HG03469 (cell line): ENCODE data around the gene DNMT3L.

ENCODE experiments used
- ATAC-seq: cut with Tn5 transposase; IDR thresholded peaks from one replicate; pipeline ENCODE4 v1.9.1; 2021; ENCODE audit warnings: mild to moderate bottlenecking, moderate library complexity, moderate number of reproducible peaks; ENCODE audit not compliant: unreplicated experiment

The DNMT3L gene

DNA sequence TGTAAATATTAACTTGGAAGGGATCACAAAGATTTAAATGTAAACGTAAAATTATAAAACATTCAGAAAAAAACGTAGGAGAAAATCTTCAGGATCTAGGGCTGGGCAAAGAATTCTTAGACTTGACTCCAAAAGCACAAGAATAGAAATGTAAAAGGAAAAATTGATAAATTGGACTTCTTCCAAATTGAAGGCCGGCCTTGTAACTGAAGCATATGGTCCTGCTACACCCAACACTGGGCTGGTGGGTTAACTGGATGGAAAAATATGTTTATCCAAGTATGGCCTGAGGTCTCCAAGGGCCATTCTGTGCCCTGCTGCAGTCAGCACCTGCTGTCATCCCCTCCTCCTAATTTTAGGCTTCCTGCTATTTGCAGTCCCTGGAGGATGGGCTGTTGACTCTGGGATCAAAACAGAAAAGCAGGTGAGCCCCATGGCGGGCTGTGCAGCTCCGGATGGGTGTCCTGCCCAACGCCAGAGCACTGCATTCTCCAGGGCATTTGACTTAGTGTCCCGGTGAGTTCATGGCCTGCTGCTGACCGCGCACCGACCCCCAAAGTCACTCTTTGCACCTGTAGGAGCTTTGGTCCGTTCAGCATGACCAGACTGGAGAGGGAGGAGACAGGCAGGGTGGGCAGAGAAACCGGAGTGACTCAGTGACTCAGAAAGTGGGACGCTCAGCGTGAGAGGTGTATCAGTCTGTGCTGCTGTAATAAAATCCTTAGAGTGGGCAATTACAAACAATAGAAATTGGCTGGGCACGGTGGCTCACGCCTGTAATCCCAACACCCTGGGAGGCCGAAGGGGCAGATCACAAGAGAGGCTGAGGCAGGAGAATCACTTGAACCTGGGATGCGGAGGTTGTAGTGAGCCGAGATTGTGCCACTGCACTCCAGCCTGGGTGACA is 17.9 kb upstream of the DNMT3L start:
- no peak for ATAC-seq

DNA sequence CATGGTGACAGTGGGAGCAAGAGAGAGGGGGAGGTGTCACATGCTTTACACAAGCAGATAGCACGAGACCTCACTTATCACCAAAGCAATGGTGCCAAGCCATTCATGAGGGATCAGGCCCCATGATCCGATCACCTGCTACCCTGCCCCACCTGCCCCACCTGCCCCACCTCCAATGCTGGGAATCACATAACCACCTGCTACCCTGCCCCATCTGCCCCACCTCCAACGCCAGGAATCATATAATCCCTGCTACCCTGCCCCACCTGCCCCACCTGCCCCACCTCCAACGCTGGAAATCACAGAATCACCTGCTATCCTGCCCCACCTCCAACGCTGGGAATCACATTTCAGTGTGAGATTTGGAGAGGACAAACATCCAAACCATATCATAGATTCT is 13.3 kb upstream of the DNMT3L start:
- no peak for ATAC-seq

DNA sequence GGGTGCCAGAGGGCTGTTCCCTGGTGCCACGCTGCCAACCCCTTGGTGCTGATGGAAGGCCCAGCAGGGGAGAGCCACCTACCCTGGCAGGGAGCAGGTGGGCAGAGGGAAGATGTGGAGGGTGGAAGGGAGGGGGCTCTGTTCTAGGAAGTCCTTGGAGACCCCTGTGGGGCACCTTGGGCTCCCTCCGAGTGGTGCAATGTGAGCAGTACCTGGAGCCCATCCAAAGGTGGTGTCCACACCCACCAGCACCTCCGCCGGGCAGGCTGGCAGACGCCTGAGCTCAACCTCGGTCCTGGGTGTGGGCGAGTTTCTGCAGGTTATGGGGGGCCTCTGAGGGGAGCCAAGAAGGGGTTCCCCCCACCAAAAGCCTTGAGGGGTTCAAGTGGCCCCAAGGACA is 11.3 kb upstream of the DNMT3L start:
- no peak for ATAC-seq

- no peak for ATAC-seq
These were observed 10.7 kb upstream of the DNMT3L start for GRCh38 chr21:44272284-44272858.

- ATAC-seq = no peak
These were observed 10.0 kb upstream of the DNMT3L start for GRCh38 chr21:44271558-44272283.

DNA sequence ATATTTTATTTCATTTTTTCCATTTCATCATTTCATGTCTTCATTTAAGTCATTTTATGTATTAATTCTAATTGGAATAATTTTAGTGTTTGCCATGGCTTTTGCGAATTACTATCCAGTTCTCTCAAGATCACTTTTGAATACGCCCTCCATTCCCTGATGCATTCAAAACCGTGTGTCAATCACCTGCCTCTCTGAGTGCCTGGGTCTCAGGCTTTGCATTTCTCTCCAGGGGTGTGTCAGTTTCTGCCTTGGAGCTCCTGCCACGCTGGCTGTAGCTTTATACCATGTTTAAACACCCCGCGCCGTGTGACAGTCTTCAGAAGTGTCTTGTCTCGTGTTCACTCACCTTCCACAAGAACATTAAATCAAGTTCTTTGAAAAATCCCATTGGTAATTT is 7.4 kb upstream of the DNMT3L start:
- no peak for ATAC-seq

GRCh38 chr21:44267655-44268142 is 6.0 kb upstream of the DNMT3L start:
- no peak for ATAC-seq

DNA sequence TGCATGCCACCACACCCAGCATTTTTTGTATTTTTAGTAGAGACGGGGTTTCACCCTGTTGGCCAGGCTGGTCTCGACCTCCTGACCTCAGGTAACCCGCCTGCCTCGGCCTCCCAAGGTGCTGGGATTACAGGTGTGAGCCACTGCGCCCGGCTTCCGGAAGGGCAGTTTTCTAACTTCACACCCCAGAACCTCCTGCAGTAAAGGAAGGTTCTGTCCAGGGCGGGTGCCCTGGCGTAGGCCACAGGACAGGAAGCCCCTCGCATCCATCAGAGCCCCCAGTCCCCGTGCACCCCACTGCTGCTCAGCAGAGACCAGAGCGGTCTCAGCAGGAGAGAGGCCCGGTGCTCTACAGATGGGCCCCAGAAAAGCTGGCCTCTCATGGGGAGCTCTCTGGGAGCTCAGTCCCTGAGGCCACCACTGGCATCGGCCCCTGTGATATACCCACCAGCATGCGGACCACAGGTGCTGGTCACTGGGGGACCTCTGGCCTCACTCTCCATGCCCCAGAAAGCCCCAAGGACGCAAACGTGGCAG is 4.1 kb upstream of the DNMT3L start:
- ATAC-seq = no peak

- ATAC-seq = no peak
These were observed 2.1 kb upstream of the DNMT3L start for GRCh38 chr21:44263768-44264167.

GRCh38 chr21:44263221-44263760 is 1.6 kb upstream of the DNMT3L start:
- ATAC-seq = no peak

DNA sequence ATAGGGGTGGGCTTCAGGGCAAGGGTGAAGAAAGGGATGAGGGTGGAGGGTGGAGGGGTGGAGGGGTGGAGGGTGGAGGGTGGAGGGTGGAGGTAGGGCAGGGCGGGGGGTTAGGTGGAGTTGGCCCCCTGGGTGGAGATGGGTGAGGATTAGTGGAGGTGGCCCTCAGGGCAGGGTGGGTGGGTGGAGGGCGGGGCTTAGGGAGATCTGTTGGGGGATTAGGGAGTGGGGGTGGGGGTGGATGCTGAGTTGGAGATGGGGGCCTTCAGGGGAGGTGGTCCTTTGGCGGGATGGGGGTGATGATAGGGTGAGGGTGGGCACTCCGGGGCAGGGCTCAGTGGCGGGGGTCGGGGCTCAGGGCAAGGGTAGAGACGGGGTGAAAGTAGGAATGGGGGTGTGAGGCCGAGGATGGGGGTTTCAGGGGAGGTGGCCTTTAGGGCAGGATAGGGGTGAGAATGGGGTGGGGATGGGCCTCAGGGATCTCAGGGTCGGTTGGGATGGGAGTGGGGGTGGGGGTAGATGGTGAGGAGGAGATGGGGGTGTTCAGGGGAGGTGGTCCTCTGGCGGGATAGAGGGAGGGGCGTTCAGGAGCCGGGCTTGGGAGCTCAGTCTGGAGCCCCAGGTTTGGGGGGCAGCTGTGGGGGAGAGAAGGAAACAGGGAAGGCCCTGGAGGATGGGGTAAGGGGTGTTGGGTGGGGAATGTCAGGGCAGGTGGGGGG is 800 bp upstream of the DNMT3L start:
- no peak for ATAC-seq

- no peak for ATAC-seq
These were observed 686 bp downstream of the DNMT3L start for GRCh38 chr21:44260791-44261631.

DNA sequence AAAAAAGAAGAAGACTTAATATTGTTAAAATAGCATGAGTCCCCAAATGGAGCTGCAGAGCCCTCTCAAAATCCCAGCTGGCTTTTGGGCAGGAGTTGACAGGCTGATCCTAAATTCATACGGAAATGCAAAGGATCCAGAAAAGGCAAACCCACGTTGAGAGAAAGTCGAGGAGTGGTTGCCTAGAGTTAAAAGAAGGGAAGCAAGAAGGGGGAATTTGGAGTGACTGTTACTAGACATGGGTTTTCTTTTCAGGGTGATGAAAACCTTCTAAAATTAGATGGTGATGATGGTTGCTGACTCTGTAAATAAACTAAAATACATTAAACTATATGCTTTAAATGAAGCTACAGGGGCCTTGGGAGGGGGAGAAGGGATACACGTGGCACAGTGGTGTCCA is 1.6 kb downstream of the DNMT3L start:
- no peak for ATAC-seq

DNA sequence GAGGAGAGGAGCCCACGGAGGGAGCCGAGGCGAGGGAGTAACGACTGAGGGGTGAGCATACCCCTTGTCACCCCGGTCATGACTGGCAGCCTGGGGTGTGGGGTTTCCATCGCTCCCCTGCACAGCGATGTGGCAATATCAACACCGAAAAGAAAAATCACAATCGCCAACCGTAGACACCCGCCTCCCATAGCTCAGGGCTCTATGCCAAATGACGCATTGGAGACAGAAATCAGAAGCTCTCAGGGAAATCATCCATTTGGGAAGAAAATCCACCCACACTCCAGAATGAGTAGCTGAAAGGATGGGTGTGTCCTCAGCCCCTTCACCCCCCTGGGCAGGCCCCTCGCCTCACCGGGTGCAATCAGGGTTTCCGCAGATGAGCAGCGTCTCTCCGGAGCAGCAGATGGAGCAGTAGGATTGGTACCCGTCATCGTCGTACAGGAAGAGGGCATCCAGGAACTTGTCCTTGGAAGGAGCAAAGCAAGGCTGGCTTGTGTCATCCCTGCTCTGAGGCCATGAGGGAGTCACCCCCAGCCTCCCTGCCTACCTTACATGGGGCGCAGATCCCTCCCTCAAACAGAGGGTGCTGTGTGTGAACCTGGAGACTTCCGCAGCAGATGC is 2.5 kb downstream of the DNMT3L start:
- ATAC-seq = no peak

DNA sequence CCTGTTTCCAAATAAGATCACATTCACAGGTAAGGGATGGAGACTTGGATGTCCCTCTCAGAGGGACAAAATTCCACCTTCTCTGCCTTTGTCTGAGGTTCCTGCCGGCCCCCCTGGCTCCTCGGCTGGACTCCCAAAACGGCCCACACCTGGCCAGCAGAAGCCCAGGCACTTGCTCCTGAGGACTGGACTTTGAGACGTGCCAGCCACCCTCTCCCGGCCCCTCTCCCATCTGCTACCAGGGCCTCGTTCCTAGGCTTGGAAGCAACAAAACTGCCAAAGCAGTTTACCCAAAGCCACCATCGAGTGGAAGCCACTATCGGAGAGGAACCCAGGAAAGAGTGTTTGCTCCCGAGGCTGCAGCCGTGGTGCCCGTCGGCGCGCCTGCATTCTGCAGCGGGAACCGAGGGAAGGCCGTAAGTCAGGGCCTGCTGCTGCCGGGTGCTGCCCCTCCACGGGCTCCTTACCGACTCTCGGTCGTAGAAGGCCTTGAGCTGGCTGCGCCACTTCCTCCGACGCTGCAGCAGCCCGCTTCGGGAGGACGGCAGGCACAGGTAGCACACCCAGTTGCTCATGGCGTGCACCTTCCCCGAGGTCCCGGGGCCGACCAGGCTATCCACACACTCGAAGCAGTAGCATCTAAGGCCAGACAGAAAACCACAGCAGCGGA is 3.5 kb downstream of the DNMT3L start:
- no peak for ATAC-seq

DNA sequence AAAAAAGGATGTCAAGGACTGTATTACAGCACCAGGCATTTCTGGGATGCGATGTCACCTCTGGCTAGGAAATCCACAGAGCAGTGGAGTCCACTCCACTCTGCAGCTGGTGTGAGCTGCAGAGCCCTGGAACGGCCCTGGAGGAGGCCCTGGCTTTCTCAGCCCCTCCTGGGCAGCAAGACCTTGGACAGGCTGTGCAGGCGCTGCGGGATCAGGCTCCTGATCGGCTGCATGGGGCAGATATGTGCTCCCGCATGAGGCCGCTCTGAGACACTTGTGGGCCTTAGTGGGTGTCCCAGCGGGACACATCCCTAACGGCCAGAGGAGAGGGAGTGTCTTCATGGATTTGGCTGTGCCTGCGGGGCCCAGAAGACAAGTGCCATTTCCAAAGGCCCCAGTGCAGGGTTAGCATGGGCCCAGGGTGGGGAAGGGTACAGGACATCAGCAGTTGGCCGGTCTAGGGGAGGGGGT is 6.2 kb downstream of the DNMT3L start:
- ATAC-seq = no peak

DNA sequence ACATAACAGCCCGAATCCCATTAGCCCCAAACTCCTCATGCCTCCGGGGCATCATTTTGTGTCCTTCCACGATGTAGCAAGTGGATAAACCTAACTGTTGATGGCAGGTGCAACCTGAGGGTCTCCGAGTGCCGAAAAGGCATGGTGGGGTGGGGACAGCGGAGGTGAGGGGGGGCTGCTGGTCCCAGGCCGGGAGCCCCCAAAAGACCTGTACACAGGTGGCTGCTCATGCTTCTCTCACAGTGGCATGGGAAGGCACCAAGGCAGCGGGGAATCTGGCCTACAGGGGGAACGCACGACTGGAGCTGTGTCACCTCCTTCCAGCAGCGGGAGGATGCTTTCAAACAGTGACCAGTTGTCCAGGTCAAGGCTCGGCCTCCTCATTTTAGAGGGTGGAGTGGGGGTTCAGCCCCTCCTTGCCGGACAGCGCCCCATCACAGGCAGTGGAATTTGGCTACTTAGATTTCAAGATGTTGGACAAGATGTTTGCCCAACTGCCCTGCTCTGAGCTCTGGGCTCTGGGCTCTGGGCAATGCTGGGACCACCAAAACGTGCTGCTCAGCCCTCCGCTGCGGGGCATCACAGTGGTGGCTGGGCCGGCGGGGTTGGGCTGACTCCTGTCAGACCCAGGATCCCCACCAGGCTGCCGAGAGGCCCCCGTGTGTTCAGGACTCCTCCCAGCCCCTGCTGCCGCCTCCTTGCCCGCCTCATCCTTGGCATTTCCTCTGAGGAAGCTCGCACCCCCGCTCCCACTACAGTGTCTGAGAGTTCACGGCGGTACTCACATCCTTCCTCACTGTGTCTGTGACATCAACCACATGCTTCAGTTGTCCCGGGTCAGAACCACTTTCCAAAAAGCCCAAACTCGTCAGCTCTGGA is 7.6 kb downstream of the DNMT3L start:
- ATAC-seq = no peak
